GM18526 (cell line): Measurements from ENCODE around the gene COMMD3.

Source experiments
- POLR2A ChIP-seq: IDR thresholded peaks from 3 replicates; pipeline ENCODE4 v1.6.1; 2011; ENCODE audit not compliant: insufficient read length; ENCODE audit errors: extremely low read depth

The COMMD3 gene

DNA sequence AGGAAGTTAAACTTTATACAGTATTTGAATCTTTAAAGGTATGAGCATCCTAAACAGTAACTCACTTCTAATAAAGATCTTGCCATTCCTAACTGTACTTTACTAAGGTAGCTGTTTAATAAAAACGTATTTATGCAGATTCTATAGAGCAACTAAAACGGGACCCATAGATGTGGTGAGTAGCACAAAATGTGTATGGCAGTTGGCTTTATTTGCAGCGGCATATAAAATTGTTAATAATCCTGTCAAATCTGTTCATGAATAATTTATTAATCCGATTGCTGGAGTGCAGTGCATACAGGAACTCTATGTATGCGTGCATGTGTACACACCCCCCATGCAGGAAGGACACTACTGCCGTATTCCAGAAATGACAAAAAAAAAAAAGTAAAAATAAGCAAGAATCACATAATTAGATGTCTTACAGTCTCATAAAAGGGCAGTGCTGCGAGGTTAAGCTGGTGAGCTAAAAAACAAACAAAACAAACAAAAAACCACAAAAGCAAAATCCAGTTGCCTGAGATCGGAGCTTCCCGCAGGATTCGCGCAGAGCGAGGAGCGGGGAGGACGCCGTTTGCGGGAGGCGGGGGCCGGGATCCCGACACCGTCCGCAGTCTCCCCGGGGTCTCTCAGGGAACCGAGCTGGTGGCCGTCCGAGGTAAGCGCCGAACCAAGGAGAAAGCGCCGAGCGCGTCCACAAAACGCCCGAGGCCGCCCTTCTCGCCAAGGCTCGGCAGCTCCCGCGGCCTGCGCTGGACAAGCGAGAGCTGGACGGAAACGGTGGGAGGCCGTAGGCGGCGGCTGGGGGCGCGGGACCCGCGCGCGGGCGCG is 518 bp upstream of the COMMD3 start:
- no peak for TF ChIP-seq POLR2A

DNA sequence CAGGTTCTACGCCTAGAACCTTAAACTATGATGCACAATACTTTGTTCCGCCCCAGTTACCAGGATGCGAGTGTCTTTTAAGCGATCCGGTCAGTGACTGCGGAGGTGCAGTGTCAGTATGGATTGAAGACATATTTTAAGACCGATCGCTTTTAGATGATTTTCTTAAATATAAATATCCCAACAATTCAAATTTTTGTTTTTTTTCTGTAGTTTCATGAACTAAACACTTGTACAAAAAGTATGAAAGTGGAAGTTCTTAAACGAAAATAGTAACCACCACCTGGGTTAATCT is 835 bp downstream of the COMMD3 start:
- TF ChIP-seq POLR2A, result no peak

DNA sequence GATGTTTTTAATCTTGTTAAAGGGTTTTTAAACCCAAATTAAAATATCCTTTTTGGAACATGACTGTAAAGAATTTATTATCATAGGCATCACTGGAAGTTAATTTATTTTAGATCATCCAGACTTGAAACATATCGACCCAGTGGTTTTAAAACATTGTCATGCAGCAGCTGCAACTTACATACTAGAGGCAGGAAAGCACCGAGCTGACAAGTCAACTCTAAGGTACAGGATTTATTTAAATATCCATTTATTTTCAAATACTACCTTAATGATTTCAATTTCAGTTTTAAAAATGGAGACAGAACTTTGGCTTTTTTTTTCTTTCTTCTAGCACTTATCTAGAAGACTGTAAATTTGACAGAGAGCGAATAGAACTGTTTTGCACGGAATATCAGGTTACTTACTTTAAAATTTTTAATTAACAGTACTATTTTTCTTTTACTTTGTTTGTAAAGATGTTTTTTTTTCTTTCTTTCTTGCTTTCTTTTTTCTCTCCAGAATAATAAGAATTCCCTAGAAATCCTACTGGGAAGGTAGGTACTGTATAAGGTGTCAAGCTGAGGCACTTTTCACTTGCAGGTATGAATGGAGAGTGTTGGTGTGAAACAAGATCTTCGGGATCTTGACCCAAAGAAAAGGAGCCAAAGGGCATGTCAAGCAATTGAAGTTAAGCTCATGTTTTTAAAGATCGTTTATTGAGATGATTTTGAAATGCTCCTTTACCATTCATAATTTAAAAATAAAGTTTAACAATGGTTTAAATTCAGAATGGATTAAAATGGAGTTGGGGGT is 1.8 kb downstream of the COMMD3 start:
- no peak for TF ChIP-seq POLR2A

DNA sequence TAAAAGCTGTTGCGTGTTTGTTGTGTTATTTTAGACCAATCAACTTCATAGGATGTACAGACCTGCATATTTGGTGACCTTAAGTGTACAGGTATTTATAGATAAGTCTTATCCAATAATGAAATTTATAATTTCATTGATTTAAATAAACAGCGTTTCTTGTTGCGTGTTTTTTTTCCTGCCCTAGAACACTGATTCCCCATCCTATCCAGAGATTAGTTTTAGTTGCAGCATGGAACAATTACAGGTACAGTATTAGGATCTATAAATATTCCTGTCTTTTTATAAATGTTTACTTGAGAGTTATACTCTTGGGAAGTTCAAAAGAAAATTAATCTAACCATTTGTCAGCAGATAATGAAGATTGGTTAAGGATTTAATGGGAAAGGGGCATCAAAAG is 2.6 kb downstream of the COMMD3 start:
- TF ChIP-seq POLR2A, result no peak

DNA sequence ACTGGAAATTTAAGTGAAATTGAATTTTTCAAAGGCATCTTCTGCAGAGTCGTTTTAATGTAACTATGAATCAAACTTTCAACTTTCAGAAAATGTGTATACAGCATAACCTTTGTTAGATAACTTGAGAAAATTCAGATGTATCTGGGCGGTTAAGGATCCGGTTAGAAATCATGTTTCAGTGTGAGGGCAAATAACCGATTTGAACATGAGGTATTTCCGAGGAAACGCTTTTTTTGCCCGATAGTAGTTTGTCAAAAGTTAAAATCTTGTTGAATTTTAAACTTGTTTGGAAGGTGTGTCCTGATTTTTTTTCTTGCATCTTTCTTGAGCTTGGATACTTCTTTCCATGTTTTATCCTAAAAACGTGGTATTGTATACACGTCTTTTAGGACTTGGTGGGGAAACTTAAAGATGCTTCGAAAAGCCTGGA is 3.4 kb downstream of the COMMD3 start:
- TF ChIP-seq POLR2A, result no peak

DNA sequence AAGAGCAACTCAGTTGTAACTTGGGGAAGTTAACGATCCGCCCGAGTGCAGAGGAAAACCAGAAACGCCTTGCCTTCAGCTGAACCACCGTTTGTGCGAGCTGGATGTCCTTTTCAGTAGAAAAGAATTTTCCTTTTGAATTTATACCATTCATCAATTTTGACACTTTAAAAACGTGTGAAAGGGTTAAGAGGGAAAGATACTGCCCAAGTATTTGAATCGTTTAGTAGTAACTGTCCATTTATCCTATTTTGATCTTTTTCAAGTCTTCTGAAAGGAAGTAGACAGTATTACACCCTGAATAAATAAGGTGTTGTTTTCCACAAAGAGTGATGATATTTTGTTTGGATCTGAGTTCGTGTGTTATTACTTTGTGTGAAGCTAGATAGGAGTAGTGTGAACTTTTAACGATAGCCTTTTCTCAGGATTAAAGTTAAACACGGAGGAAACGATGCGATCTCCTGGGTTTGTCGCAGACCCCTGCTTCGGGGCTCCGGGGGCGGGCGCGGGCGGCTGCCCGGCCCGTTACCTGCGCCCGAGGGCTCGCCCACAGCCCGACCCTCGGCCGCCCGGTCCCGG is 3.9 kb downstream of the COMMD3 start:
- TF ChIP-seq POLR2A, result no peak

DNA sequence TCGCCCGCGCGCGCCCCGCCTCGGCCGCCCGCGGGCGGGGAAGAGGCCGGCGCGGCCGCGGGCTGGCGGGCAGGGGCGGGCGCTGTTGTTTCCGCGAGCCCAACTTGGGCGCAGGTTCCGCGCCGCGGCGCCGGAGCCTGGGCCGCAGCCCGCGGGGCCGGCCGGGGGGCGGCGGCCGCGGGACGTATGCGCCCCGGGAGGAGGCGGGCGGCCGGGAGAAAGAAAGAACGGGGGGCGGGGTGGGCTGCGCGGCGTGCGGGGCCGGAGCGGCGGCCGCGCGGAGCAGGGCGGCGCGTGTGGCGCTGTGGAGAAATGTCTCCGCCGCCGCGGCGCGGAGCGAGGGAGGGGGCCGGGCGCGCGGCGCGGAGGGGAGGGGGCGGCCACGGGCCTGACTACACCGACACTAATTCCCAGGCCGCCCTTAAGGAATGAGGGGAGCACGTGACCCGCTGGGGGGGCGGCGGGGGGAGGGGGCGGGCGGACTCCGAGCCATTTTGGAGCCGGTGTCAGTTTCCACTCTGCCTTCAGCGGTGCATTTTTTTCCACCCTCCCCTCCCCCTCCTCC is 4.5 kb downstream of the COMMD3 start, which contains the start of gene BMI1:
Gene BMI1, plus strand, starts transcription at position 509 of the 565 bp plus-strand sequence. CDS start 5,351 bp downstream, outside the sequence.
- TF ChIP-seq POLR2A, result peak; percentile 7

DNA sequence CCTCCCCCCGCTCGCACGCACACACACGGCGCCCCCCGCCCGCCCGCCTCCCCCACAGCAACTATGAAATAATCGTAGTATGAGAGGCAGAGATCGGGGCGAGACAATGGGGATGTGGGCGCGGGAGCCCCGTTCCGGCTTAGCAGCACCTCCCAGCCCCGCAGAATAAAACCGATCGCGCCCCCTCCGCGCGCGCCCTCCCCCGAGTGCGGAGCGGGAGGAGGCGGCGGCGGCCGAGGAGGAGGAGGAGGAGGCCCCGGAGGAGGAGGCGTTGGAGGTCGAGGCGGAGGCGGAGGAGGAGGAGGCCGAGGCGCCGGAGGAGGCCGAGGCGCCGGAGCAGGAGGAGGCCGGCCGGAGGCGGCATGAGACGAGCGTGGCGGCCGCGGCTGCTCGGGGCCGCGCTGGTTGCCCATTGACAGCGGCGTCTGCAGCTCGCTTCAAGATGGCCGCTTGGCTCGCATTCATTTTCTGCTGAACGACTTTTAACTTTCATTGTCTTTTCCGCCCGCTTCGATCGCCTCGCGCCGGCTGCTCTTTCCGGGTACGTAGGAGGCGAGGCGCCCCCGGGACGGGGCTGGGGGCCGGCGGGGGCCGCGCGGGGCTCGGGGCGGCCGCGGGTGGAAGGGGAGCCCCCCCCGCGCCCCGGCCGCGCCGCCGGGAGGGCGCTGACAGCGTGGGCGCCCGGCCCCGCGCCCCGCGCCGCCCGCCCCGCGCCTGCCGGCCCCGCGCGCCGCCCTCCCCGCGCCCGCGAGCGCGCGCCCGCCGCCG is 5.2 kb downstream of the COMMD3 start:
- peak; percentile 22 for TF ChIP-seq POLR2A

DNA sequence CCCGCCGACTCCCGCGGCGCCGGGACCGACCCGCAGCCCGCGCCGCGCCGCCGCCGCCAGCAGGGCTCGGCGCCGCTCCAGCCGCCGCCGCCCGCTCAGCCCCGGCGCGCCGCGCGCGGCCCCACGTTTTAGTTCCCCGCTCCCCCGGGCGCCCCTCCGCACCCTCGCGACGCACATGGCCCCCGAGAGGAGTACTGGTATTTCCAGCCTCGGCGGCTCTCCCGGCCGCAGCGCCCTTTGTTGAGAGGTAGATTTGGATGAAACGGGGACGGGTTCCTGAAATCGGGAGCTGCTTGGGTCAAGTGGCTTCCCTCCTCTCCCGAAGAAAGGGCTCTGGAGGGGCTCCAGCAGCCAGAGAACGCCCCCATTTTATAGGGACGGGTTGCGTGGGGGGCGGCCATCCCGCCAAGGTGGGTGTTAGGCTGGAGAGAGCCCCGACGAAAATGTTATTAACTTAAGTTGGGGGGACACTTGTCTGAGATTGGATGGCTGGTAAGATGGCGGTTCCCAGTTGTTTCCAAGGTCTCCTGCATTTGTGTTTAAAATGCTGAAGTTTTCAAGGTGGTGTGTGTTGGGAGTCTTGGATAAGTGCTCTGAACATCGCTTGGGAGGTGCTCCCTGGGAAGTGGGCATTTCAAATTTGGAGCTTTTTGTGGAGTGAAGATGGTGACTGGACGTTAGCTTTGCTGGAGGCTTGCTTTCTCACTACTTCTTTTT is 5.9 kb downstream of the COMMD3 start:
- TF ChIP-seq POLR2A, result no peak

DNA sequence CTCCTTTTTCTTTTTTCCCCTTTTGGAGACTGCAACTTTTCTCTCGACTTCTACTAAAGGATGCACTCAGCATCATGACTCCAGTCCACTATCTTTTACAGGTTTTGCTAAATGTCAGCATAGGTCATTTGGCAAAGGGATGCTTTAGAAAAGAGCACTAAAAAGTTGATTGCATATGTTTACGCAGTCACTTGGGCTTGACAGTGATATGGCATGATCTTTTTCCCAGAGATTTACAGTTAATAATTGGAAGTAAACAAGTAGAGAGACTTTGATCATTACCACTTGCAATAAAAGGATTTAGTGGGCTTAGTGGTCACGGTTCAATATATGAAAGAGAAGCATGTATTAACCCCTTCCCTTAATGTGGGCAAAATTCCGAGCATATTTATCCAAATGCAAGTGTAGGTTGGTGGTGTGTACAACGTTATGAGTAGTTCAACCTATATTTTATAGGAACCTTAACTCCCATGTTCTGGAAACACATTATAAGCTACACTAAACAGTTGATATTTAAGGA is 6.5 kb downstream of the COMMD3 start:
- TF ChIP-seq POLR2A, result no peak

DNA sequence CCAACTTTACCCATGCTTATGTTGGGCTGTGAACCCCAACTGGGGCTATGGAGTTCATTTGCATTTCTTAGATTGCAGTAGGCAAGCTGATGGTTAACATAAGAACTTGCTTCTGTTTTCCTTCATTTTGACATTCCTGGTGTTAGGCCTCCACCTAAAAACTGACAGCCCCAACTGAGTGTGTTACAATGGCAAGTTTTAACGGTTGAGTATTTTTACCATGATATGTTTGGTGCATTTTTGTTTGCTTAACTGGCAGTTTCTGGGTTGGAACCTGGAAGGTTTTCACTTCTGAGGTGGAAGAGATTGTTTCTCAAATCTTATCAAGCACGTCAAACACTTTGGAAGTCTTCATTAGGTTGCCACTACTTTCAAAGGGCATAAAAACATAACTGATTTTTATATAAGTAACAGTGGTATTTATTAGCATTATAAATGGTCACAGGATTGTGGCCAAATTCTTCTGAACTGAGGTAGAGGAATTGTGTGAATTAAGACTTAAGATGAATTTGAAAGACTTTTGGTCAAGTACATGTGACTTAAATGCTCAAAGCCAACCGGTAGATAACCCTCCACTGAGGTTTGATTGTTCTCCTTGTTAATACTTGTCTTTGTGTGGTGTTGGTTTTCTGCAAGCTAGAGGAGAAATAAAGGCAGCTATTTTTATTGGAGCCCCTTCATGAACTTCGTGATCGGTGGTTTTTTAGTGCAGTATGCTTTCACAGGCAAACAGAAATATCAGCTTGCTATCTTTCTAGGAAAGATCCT is 7.5 kb downstream of the COMMD3 start:
- no peak for TF ChIP-seq POLR2A

DNA sequence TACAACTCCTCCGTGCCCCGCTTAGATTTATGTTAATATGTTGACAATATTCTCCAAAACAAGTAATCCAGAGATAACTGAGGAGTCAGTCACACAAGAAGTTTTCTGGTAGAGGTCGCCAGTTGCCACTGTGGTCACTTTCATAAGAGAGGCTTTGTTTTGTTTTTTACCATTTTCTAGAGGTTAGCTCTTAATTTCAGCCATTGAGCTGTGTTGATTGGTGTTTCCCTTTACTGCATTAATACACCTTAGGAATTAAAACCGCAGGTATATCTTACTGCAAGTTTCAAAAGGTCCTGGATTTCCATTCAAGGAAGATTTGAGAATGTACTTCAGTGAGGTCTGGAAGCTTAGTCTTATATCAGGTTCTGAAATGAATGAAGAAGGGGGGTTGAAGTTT is 8.2 kb downstream of the COMMD3 start:
- no peak for TF ChIP-seq POLR2A

DNA sequence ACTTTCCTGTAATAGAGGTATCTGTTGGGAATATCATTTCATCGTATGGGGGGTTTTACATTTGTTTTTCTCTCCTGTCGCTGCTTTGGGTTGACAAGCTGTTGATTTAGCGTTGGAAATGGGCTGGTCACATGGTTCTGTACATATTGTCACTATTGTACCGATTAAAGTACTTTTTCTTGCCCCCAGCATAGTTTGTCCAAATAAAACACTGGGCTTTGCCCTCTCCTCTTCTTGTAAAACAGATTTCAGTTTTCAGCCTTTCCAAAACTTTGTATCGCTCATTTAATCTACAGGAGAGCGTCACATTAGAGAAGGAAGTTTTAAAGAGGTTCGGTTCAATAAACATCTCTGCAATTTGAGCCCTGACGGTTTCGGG is 8.7 kb downstream of the COMMD3 start:
- no peak for TF ChIP-seq POLR2A

DNA sequence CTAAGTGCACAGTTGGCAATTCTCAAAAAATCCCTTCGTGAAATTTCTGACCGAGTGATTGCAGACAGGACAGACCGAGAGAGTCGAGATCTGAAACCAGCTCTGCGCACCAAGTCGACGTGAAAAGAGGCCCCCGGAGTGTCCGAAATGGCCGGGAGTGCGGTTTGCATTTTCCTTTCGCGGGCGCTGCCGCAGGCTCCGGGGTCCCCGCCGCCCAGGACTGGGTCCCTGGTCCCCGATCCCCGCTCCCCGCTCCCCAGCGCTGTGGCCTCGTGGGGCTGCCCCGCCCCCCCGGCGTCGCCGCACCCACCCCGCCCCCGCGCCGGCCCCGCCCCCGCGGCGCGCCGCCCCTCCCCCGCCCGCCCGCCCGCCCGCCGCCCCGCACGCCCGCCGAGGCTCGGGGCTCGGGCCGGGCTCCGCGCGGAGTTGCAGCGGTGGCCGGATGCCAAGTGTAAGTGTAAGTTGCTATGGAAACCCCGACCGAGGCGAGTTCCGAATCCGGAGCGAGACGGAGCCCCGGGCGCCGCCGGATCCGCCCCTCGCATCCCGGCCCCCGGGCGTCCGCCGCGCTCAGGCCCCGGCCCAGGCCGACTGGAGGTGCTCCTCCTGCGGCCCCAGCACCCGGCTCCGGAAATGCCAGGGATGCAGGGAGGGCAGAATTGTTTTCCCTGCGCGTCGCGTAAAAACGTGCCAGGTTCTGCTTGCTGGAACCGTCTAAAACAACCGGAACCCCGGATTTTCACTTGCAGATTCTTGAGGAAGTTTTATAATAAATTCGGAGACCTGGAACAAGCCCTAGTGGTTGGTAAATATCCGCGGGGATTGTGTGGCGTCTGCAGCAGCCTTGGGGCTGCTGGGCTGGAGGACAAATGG is 9.3 kb downstream of the COMMD3 start:
- TF ChIP-seq POLR2A, result no peak
